NCI-H510A (cell line): Measurements from ENCODE around the gene DHCR24.
"Not testable (repeated sequence)": the region's sequence is repeated elsewhere in the genome, so short reads cannot be mapped to it uniquely, and the experiment has no call there.

Source experiments
- DNase-seq: peaks from one replicate; lab custom pipeline; 2025; lab: John Stamatoyannopoulos, UW

The DHCR24 gene

DNA sequence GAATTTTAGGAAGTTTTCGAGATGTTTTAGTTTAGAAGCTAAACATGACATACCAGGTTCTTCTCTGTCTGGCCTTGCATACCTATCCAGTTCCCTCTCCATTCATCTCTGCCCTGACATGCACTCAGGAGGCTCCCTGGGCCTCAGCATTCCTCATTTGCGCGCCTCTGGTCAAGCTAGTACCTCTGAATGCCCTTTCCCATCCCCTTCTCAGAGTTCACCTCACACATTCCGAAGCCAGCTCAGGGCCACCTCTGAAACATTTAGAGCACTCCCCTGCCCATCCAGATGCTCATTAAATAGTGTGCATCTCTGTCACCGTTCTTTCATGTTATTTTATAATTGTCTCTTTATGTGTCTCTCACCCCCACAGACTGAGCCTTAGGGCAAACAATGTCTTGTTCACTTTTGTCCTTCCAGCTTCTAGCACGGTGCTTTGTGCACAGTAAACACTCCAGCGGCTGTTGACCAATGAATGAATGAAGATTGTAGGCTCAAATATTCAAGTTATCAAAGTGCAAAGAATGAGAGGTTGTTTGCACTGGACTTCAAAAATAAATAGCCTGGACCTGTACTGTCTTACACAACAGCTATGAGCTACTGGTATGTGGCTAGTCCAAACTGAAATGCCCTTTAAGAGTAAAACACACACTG is 1.2 kb upstream of the DHCR24 start:
- peak; percentile 25 for DNase-seq

DNA sequence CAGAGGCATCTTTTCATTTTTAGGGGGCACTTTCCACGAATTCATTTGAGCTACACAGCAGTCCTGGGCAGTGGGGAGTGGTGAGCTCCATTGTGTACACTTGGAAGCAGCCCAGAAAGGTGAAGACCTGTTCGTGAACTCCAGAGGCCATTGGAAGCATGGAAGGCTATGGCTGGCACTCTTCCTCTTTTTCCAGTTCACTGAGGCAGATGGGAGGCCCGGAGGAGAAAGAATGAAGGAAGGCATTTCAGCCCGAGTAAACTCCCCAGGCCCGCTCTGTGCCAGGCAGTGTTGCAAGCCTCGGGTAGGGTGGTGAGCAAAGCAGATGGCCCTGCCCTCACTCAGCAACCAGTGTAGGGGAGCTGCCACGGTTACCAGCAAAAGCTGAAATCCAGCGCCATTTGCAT is 673 bp upstream of the DHCR24 start:
- DNase-seq: no peak

DNA sequence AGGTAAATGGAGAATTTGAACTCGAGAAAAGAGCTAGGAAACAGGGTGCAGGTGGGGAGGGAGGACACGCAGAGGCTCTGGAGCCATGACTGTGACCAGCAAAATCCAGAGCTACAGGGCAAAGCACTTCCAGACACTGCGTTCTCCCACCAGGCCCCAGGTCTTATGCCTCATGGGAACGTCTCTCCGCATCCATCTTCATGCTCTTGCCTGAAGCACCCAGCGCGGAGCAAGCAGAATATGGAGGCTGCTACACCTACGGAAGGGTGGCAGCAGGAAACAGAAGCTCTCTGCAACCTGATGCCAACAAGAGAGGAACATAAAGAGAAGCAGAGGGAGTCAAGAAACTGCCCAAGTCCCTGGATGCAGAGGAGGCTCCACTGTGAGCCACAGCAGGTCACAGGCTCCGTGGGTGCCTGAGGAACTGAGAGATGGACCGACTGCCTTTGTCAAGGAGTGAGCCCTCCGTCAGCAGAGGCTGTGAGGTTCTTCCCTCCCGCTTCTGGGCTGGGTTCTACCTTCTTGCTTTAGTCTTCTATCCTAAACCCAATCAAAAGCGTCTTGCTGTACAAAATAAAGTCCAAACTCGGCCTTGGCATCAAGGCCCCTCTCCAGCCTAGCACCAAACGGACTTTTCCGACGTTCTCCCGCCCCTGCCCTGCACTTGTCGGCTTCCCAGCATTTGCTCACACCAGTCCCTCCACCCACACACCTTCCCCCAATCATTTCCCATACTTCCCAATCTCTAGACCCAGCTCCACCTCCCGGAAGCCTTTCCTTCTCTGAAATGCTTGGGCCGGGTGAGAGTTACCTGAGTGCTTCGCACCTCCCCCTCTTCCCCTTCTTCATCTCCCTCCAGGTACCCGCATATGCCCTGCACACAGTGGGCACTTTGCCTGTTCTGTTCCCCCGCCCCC is 930 bp downstream of the DHCR24 start:
- peak; percentile 58 for DNase-seq

GRCh38 chr1:54885237-54885679 is 1.7 kb downstream of the DHCR24 start:
- no peak for DNase-seq

GRCh38 chr1:54884768-54885167 is 2.2 kb downstream of the DHCR24 start:
- no peak for DNase-seq

GRCh38 chr1:54884135-54884586 is 2.8 kb downstream of the DHCR24 start:
- DNase-seq: no peak

DNA sequence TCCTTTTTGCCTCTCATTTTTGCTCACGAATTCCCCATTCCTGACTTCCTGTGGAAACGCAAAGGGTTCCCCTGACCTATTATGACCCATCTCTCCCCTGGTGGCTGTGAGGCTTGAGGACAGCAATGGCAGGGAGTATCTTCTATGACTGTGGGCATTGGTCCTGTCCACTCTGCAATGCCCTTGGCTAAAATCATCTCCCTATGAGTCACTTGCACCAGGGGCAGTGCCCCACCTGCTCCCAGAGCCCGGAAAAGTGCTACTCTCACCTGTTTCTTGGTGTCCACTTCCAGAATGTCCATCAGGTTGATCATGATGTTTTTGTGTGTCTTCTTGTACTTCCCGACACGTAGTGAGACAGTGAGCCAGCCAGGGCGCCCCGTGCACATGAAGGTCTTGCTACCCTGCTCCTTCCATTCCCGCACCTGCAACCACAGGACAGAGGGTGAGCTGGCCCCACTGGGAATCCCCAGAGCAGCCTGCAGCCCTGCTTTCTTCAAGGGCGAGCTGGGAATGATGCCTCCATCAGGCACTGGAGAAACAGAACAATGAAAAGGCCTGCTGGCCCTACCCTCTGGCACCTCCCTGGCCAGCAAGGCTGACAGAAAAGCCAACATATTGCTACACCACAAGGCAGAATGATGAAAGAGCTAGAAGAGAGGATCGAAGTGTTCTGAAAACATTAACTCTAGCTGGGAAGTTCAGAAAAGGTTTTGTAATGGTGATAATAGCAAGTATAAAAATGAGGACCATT is 3.5 kb downstream of the DHCR24 start:
- no peak for DNase-seq

DNA sequence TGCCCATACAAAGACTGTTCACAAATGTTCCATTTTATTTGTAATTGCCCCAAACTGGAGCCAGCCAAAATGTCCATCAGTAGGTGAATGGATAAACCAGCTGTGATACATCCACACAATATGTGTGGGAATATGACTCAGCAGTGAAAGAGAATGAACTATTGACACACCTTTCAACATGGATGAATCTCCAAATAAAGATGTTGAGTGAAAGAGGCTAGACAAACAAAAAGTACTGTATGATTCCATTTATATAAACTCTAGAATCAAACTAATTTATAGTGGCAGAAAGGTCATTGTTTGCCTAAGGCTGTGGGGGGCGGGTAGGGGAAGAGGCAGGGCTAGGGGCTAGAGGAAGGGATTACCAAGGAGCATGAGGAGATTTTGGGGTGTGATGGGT is 4.5 kb downstream of the DHCR24 start:
- no peak for DNase-seq

GRCh38 chr1:54881604-54882003 is 5.4 kb downstream of the DHCR24 start:
- not testable (repeated sequence) for DNase-seq

GRCh38 chr1:54879872-54880271 is 7.1 kb downstream of the DHCR24 start:
- no peak for DNase-seq

GRCh38 chr1:54876814-54877213 is 10.2 kb downstream of the DHCR24 start:
- no peak for DNase-seq

GRCh38 chr1:54875000-54875399 is 12.0 kb downstream of the DHCR24 start:
- no peak for DNase-seq

DNA sequence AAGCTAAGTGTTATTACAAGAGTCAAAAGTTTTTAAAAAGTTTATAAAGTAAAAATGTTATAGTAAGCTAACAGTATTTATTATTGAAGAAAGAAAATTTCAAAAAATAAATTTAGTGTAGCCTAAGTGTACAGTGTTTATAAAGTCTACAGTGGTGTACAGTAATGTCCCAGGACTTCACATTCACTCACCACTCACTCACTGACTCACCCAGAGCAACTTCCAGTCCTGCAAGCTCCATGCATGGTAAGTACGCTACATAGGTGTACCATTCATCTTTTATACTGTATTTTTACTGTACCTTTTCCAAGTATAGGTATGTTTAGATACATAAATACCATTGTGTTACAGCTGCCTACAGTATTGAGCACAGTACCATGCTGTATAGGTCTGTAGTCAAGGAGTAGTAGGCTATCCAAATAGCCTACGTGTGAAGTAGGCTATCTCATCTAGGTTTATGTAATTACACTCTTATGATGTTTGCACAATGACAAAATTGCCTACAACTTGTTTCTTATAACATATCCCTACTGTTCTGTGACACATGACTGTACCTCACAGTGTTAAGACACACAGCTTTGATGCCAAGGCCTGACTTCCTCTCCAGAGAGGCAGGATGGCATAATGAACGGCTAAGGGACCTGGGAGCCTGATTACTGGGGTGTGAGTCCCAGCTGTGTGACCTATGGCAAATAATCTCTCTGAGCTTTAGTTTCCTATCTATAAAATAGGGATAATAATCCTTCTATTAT is 12.7 kb downstream of the DHCR24 start:
- DNase-seq: no peak

GRCh38 chr1:54872036-54872331 is 15.0 kb downstream of the DHCR24 start:
- no peak for DNase-seq

GRCh38 chr1:54871275-54872035 is 15.5 kb downstream of the DHCR24 start:
- no peak for DNase-seq

DNA sequence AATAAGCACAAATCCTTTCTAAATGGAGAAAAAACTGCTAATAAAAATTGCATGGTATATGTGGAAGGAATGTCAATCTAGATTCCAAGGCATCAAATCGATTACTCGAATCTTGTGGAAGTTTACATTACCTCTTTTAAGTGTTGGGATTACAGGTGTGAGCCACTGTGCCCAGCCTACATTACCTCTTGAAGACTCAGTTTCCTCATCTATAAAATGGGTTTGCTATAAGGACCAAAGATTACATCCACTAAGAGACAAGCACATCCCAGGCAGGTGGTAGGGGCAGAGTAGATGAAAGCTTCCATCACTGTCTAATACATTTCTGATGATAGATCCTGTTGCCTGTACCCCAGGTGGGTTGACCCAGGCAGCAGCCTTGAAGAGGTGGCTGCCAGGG is 16.1 kb downstream of the DHCR24 start:
- DNase-seq: no peak

- no peak for DNase-seq
Measured at GRCh38 chr1:54869173-54869851, 17.7 kb downstream of the DHCR24 start.

- no peak for DNase-seq
Measured at GRCh38 chr1:54867717-54868057, 19.3 kb downstream of the DHCR24 start.

- no peak for DNase-seq
Measured at GRCh38 chr1:54866801-54867716, 19.9 kb downstream of the DHCR24 start.
